Hepatocyte (in vitro differentiated cells): Measurements from ENCODE around the gene PLTP.

Experiments
- CTCF ChIP-seq: fragments of 200-600 bp; sonication (generic); IDR thresholded peaks from 2 replicates; pipeline ENCODE4 v1.5.1; 2016; ENCODE audit warnings: antibody characterized with exemption, mild to moderate bottlenecking; ENCODE audit not compliant: poor library complexity
- EZH2 ChIP-seq: fragments of 200-600 bp; sonication (generic); IDR thresholded peaks from 2 replicates; pipeline ENCODE4 v1.6.1; 2016; ENCODE audit warnings: antibody characterized with exemption, mild to moderate bottlenecking, borderline replicate concordance
- EZH2phosphoT487 ChIP-seq: fragments of 200-600 bp; sonication (generic); IDR thresholded peaks from one replicate; pipeline ENCODE4 v1.6.1; 2018; ENCODE audit warnings: antibody characterized with exemption, mild to moderate bottlenecking, low read depth, moderate library complexity; ENCODE audit not compliant: unreplicated experiment, severe bottlenecking

- TF ChIP-seq CTCF: no peak
- TF ChIP-seq EZH2: no peak
- no peak for TF ChIP-seq EZH2phosphoT487
Observed at GRCh38 chr20:45850926-45851325, 61.0 kb downstream of the PLTP start.
